Measurements from ENCODE around the gene RPTOR.
A peak's percentile ranks its signal among the peaks of the same experiment; 100 is the strongest.

The RPTOR gene

DNA sequence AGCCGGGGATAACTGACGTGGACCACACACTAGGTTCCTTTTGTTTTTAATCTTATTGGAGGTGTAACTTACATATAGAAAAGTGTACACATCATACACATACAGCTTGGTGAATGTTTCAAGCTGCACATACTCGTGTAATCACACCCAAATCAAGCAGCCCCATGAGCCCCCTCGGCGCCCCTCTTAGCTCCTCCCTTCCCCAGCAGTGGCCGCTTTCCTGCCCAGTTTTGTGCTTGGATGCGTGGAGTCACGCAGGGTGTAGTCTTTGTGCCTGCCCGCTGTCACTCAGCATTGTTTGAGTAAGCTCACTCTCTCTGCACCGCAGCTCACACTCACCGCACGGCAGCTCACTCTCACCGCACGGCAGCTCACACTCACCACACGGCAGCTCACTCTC, 295.3 kb downstream of the RPTOR start:
- DNase-seq (ENCODE audit: insufficient read length, low spot score) (no peak), FAIRE-seq (no peak)
- TF ChIP-seq POLR2A (IDR thresholded peaks at IDR 0.05; ENCODE audit: low read depth, low read length) (no peak), POLR2AphosphoS5 (IDR thresholded peaks at IDR 0.05; ENCODE audit: low read depth, low read length) (no peak), PAX5 (IDR thresholded peaks at IDR 0.05; ENCODE audit: insufficient read depth, low read length, severe bottlenecking) (no peak)

DNA sequence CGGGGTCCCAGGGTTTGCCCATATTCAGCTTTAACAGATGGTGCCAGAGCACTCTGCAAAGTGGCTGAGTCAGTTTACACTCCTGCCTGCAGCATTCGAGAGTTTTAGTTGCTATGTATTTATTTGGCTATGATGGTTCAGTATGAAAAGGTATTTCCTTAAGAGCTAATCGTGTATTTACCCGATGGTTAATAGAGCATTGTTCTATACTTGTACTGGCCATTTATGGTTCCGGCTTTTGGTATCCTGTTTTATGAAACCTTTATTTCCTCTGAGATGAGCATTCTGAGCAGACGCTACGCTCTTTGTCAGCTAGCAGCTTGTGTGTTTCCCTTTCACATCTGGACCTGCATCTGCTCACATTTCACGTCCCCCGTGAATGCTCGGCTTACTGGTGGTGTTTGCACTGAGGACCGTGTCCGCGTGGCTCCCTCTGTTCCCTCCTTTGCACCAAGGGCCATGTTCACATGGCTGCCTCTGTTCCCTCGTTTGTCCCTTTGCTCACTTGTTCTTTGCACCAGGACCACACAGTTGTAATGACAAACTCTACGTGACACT, 297.9 kb downstream of the RPTOR start:
- TF ChIP-seq POLR2AphosphoS5 (IDR thresholded peaks at IDR 0.05; ENCODE audit: low read depth, low read length), result no peak
- no peak for TF ChIP-seq POU2F2 (IDR thresholded peaks at IDR 0.05; ENCODE audit: low read depth, low read length)
- TF ChIP-seq POLR2A (IDR thresholded peaks at IDR 0.05; ENCODE audit: low read depth, low read length), result no peak
- TF ChIP-seq SPI1 (IDR thresholded peaks at IDR 0.05; ENCODE audit: low read depth, low read length), result no peak
- TF ChIP-seq TAF1 (IDR thresholded peaks at IDR 0.05; ENCODE audit: low read depth, low read length), result no peak
- TF ChIP-seq PAX5 (IDR thresholded peaks at IDR 0.05; ENCODE audit: insufficient read depth, low read length, severe bottlenecking), result no peak
- DNase-seq (ENCODE audit: insufficient read length, low spot score) (no peak), FAIRE-seq (no peak)

DNA sequence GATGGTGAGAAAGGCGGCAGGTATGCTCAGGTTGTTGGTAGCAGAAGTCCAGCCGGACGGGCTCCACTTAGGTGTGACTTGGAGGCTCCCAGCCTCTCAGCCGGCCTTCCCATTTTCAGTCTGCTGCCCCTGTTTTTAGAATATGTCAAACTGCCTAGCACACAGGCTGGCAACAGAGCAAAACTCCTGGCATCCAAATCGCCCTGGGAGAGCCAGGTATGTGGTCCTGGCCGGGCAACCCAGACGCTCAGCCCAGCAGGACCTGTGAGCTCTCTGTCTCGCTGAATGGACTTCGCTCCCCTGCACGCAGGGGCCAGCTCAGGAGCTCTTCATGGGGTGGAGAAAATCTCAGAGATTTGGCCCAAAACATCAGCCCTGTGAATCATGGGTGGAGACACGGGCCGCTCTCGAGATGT, 299.1 kb downstream of the RPTOR start:
- no peak for FAIRE-seq
- DNase-seq (ENCODE audit: insufficient read length, low spot score), result no peak
- no peak for TF ChIP-seq TAF1 (IDR thresholded peaks at IDR 0.05; ENCODE audit: low read depth, low read length)
- no peak for TF ChIP-seq POU2F2 (IDR thresholded peaks at IDR 0.05; ENCODE audit: low read depth, low read length)

DNA sequence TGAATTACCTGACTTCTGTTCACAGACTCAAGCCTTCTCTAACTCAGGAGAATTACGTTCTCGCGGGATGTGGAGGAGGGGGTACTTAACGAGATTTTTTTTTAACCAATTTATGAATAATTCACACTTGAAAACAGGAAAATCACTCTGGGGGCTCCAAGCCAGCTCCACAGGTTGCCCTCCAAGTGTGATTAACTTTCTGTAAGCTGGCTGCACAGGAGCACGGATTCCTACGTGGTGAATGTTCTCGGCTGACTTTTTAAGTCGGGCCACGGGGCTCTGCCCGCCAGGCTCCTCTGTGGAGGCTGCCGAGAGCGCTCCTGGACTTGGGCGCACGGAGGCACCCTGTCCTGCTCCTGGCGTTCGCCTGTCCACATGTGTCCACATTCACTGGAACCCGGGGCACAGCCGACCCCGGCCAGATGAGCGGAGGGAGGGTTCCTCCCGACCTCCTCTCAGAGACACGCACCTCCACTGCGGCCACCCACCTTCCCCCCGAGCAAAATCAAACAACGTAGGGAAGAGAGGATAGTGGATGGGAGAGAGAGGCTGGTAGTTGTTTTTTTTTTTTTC, 299.9 kb downstream of the RPTOR start:
- no peak for DNase-seq (ENCODE audit: insufficient read length, low spot score)
- FAIRE-seq, result no peak
- TF ChIP-seq POLR2AphosphoS5 (IDR thresholded peaks at IDR 0.05; ENCODE audit: low read depth, low read length) (no peak), TAF1 (IDR thresholded peaks at IDR 0.05; ENCODE audit: low read depth, low read length) (no peak), POLR2A (IDR thresholded peaks at IDR 0.05; ENCODE audit: low read depth, low read length) (no peak)

DNA sequence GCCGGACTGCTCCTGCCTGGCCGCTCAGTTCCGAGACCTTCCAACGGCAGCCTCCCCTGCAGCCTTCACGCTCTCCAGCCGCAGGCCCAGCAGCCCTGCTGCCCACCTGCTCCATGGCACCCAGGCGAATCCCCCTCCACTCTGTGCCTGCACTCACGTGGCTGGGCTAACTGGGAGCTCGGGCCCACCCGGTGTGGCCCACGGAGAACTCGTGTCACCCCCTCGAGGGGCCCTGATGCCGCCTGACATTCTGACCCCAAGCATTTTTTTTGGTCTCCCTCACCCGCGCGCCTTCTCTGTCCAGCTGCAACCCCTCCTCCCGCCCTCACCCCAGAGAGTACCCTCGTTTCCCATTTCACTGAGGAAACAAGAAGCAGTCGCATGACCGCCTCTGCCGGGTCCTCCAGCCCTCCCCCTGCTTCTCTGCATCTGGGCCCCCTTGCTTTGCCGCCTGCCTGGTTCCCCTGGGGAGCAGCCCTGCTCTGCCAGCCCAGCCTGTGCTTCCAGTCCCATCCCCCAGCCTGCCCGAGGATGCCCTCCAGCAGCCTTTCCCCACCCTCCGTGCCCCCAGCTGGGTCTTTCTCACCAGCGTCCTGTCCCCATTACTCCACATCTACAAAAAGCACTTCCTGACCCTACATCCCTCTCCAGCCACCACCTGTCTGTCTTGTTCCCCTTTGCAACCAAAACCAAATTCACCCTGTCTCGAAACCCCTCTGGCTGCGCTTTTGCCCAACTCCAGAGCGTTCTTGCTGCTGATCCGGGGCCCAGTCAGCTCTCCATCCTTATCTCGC, 300.6 kb downstream of the RPTOR start:
- DNase-seq (ENCODE audit: insufficient read length, low spot score) (no peak), FAIRE-seq (no peak)
- TF ChIP-seq SPI1 (IDR thresholded peaks at IDR 0.05; ENCODE audit: low read depth, low read length) (no peak), PAX5 (IDR thresholded peaks at IDR 0.05; ENCODE audit: insufficient read depth, low read length, severe bottlenecking) (no peak), TAF1 (IDR thresholded peaks at IDR 0.05; ENCODE audit: low read depth, low read length) (no peak)

DNA sequence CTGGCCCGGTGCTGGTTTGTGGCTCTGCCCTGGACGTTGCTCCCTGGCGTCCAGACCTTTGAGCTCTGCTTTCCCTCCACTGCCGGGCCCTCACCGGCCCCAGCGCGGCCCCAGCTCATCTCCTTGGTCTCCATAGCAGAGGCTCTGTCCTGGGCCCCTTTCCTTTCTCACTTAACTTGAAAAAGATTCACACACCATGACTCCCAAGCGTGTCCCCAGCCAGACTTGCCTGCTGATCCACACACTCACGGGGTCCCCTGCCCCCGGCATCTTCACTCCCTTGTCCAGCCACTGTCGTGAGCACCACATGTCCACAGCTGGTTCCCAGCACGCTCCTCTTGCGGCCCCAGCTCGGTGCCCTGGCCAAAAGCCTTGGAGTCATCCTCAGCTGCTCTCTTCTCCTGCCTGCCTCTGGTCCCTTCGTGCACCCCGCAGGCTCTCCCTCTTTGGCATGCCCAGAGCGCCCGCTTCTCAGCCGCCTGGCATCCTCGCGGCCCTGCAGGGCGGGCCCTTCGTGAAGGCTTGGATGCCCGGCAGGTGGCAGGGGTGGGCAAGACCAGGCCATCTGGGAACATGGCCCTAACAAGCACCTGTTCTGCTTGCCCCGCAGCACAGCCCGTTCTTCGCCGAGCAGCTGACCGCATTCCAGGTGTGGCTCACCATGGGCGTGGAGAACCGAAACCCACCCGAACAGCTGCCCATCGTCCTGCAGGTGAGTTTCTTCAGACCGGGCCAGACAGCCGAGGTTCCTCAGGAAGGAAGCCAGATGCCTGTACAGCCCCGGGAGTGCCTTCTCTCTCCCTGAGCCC, 301.4 kb downstream of the RPTOR start:
- TF ChIP-seq PAX5 (IDR thresholded peaks at IDR 0.05; ENCODE audit: insufficient read depth, low read length, severe bottlenecking), result no peak
- TF ChIP-seq POLR2A (IDR thresholded peaks at IDR 0.05; ENCODE audit: low read depth, low read length), result no peak
- TF ChIP-seq SPI1 (IDR thresholded peaks at IDR 0.05; ENCODE audit: low read depth, low read length), result no peak
- TF ChIP-seq POU2F2 (IDR thresholded peaks at IDR 0.05; ENCODE audit: low read depth, low read length), result no peak
- TF ChIP-seq TAF1 (IDR thresholded peaks at IDR 0.05; ENCODE audit: low read depth, low read length), result no peak
- TF ChIP-seq POLR2AphosphoS5 (IDR thresholded peaks at IDR 0.05; ENCODE audit: low read depth, low read length), result no peak
- no peak for DNase-seq (ENCODE audit: insufficient read length, low spot score)
- FAIRE-seq, result no peak

DNA sequence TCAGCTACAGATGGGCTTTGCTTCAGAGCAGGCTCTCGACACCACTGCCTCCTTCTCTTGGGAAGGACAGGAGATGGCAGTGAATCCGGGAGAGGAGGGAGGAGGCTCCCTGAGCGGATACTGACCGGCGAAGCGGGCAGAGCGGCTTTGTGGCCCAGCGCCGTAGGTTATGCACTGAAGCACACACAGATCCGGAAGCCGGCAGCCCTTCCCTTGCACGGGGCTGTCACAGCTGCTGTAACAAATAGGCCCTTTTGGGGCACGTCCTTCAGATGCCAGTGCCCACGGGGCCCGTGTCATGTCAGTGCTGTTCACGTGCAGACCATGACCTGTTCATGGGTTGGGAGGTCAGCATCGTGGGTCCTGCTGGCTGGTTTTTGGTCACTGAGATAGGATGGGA, 302.3 kb downstream of the RPTOR start:
- FAIRE-seq (no peak), DNase-seq (ENCODE audit: insufficient read length, low spot score) (no peak)
- no peak for TF ChIP-seq TAF1 (IDR thresholded peaks at IDR 0.05; ENCODE audit: low read depth, low read length)
- no peak for TF ChIP-seq POLR2AphosphoS5 (IDR thresholded peaks at IDR 0.05; ENCODE audit: low read depth, low read length)
- no peak for TF ChIP-seq SPI1 (IDR thresholded peaks at IDR 0.05; ENCODE audit: low read depth, low read length)
- no peak for TF ChIP-seq PAX5 (IDR thresholded peaks at IDR 0.05; ENCODE audit: insufficient read depth, low read length, severe bottlenecking)
- TF ChIP-seq POLR2A (IDR thresholded peaks at IDR 0.05; ENCODE audit: low read depth, low read length), result no peak
- no peak for TF ChIP-seq POU2F2 (IDR thresholded peaks at IDR 0.05; ENCODE audit: low read depth, low read length)

DNA sequence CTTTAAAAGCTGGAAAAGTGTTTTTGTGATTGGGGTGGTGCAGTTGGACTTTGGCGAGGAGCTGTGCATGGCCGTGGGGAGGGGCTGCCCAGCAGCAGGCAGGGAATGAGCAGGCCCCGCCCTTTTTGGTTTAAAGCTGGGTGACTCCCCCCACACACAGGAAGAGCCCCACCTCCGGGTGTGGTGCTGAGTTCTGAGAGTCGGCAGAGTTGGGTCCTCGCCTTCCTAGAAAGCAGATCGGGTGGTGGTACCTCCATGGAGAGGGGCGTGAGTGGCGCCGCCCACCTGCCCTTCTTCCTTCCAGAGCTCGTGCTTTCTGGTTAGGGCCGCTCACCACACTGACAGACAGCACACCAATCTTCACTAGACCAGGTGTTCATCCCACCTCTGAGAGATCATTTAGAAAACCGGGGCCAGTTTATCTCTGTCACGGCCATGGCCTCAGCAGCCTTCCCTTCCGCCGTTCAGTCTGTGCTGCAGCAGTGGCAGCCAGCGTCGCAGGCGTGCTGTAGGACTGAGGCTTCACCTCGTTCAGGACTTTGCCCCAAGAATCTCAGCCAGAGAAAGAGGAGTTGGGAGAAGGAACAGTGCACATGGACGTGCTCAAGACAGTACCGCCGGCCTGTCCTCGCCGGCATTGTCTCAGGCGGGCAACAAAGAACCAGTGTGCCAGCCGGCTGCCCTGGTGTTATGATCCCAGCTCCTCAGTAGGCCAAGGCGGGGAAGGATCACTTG, 303.0 kb downstream of the RPTOR start:
- TF ChIP-seq POLR2A (IDR thresholded peaks at IDR 0.05; ENCODE audit: low read depth, low read length), result no peak
- peak; percentile 41 for FAIRE-seq
- DNase-seq (ENCODE audit: insufficient read length, low spot score), result no peak

DNA sequence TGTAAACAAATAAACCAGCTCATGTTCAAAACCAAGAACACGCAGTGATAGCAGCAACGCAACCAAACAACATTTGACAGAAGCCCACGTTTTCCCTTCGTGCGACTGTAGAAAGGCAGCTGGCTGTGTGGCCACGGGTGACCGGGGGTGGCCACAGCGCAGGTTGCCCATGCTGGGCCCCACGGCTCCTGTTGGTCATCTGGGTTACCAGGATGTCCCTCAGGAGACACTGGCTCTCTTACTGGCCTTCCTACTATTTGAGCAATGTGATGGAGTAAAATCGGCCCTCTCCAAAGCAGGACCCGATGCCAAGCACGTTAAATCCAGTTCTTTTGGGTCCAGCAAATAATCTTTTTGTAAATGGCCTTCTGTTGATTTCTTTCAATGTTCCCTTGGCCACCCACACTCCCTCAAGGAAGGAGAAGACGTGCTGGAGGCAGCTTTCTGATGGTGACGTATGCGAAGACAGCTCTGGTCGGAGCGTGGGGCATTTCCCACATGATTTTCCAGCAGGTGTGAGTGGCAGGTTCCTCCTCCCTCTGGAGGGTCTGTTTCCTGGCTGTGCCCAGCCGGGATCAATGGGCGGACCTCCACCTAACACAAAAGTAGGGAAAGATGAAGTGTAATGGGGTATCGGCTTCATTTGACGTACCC, 303.9 kb downstream of the RPTOR start:
- TF ChIP-seq PAX5 (IDR thresholded peaks at IDR 0.05; ENCODE audit: insufficient read depth, low read length, severe bottlenecking) (no peak), TAF1 (IDR thresholded peaks at IDR 0.05; ENCODE audit: low read depth, low read length) (no peak), POU2F2 (IDR thresholded peaks at IDR 0.05; ENCODE audit: low read depth, low read length) (no peak), POLR2AphosphoS5 (IDR thresholded peaks at IDR 0.05; ENCODE audit: low read depth, low read length) (no peak), SPI1 (IDR thresholded peaks at IDR 0.05; ENCODE audit: low read depth, low read length) (no peak), POLR2A (IDR thresholded peaks at IDR 0.05; ENCODE audit: low read depth, low read length) (no peak)
- FAIRE-seq (peak; percentile 65), DNase-seq (ENCODE audit: insufficient read length, low spot score) (no peak)

All from GM12891 (cell line).